PC-9 (cell line): ENCODE results near the gene SPEM2.

Source experiments
- EZH2 ChIP-seq: fragments of 200-600 bp; sonication (generic); IDR thresholded peaks from 2 replicates; pipeline ENCODE4 v1.8.0; 2017; ENCODE audit warnings: antibody characterized with exemption, low read depth
- TF ChIP-seq, protein P1 (sequence below): fragments of 200-600 bp; sonication (generic); conservative IDR thresholded peaks from 2 replicates; pipeline ENCODE4 v1.6.1; 2017; ENCODE audit warnings: mixed run types, antibody characterized with exemption, mild to moderate bottlenecking, moderate library complexity

DNA sequence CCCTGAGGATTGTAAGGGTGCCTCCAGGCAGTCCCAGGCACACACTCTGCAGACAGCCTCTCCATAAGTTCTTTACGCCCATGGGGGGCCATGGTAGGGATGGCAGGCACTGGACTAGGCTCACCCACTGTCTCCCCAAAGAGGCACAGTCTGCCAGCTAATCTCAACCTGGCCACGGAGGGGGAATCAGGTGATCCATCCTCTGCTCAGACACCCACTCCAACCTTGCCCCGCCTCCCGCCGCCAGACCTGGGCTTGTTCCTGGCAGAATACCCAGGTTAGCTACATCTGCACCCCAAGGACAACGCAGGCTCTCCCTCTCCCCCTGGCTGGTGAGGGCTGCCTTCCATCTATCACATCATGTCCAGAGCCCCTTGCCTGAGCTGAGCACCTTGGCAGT, 16.6 kb upstream of the SPEM2 start:
- TF ChIP-seq, protein P1, sequence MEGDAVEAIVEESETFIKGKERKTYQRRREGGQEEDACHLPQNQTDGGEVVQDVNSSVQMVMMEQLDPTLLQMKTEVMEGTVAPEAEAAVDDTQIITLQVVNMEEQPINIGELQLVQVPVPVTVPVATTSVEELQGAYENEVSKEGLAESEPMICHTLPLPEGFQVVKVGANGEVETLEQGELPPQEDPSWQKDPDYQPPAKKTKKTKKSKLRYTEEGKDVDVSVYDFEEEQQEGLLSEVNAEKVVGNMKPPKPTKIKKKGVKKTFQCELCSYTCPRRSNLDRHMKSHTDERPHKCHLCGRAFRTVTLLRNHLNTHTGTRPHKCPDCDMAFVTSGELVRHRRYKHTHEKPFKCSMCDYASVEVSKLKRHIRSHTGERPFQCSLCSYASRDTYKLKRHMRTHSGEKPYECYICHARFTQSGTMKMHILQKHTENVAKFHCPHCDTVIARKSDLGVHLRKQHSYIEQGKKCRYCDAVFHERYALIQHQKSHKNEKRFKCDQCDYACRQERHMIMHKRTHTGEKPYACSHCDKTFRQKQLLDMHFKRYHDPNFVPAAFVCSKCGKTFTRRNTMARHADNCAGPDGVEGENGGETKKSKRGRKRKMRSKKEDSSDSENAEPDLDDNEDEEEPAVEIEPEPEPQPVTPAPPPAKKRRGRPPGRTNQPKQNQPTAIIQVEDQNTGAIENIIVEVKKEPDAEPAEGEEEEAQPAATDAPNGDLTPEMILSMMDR: no peak
- TF ChIP-seq EZH2: no peak
